Measurements from ENCODE around the gene GPR107. TPM values are rescaled to one million over a fixed set of nuclear protein-coding genes. Genes with fewer than 3 reads are reported as not detected.

Gene GPR107
- total and polyA plus RNA-seq, 12 donors = 8.9 to 45.9 (median 30.8) TPM

- 63 to 82% (median 77%) methylated on average over 5 to 7 of the region's 7 CpGs for WGBS, 4 donors
These were observed 70.6 kb downstream of the GPR107 start for GRCh38 chr9:130124085-130124860.

GRCh38 chr9:130126721-130127433 lies 73.2 kb downstream of the GPR107 start:
- WGBS, 4 donors = 72 to 86% (median 79%) methylated on average over 4 of the region's 4 CpGs
- intact Hi-C loops (cut with DNase I) = no loop called here

More at GRCh38 chr9:130124085-130124860, 70.6 kb downstream of the GPR107 start:
- Histone ChIP-seq H3K9me3 (replicated peaks in 1 of 3) (no peaks in the 10 kb centered on the region), H3K4me3 (no peak overlapping the region), H3K27ac (no peak overlapping the region), H3K4me1 (replicated peaks in 1 of 2) (peaks cover 0 to 16% of the 10 kb centered on the region in 2 donors), H3K36me3 (replicated peaks in 1 of 2) (peaks cover 0 to 21% of the 10 kb centered on the region in 2 donors), H3K27me3 (no peaks in the 10 kb centered on the region)
- TF ChIP-seq, protein P1, sequence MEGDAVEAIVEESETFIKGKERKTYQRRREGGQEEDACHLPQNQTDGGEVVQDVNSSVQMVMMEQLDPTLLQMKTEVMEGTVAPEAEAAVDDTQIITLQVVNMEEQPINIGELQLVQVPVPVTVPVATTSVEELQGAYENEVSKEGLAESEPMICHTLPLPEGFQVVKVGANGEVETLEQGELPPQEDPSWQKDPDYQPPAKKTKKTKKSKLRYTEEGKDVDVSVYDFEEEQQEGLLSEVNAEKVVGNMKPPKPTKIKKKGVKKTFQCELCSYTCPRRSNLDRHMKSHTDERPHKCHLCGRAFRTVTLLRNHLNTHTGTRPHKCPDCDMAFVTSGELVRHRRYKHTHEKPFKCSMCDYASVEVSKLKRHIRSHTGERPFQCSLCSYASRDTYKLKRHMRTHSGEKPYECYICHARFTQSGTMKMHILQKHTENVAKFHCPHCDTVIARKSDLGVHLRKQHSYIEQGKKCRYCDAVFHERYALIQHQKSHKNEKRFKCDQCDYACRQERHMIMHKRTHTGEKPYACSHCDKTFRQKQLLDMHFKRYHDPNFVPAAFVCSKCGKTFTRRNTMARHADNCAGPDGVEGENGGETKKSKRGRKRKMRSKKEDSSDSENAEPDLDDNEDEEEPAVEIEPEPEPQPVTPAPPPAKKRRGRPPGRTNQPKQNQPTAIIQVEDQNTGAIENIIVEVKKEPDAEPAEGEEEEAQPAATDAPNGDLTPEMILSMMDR (IDR thresholded peaks at IDR 0.05) = no peak
- no peak for TF ChIP-seq POLR2A (IDR thresholded peaks at IDR 0.05)
- intact Hi-C loops (cut with DNase I) = no loop called here
- no peak for DNase-seq

DNA sequence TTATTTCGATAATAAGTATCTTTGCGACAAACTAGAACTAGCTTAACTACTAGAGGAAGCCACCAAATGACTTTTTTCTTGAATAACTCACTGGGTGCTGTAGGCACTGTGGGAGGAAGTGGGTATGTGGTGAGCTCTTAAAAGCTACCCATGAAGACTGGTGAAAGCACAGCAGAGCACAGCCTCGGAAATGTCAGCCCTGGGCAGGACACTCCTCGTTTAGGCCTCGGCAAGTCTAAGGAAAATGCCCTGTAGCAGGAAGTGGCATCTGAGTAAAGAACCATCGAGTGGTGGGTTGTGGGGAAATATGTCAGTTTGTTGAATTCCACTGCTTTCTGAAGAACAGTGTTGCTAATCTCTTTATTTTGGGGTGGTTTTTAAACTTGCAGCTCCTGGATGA lies 74.5 kb downstream of the GPR107 start:
- TF ChIP-seq, protein P1 (IDR thresholded peaks at IDR 0.05) = no peak
- TF ChIP-seq POLR2A (IDR thresholded peaks at IDR 0.05) = no peak
- DNase-seq = no peak
- Histone ChIP-seq H3K27ac (peak overlapping the region in 4 of 5 donors; percentile 4 to 83 (median 52)), H3K4me1 (replicated peaks in 1 of 2) (peaks cover 0 to 21% of the 10 kb centered on the region in 2 donors), H3K9me3 (replicated peaks in 1 of 3) (no peaks in the 10 kb centered on the region), H3K27me3 (no peaks in the 10 kb centered on the region), H3K36me3 (replicated peaks in 1 of 2) (peaks cover 0 to 25% of the 10 kb centered on the region in 2 donors), H3K4me3 (no peak overlapping the region)
- WGBS, 4 donors = 74 to 87% (median 80%) methylated on average over 6 of the region's 6 CpGs
- intact Hi-C loops (cut with DNase I) = no loop called here

More at GRCh38 chr9:130126721-130127433, 73.2 kb downstream of the GPR107 start:
- DNase-seq = no peak
- H3K9me3 ChIP-seq (replicated peaks in 1 of 3) = no peaks in the 10 kb centered on the region
- no peaks in the 10 kb centered on the region for H3K27me3 ChIP-seq
- H3K36me3 ChIP-seq (replicated peaks in 1 of 2) = peaks cover 0 to 25% of the 10 kb centered on the region in 2 donors
- H3K4me1 ChIP-seq (replicated peaks in 1 of 2) = peaks cover 0 to 21% of the 10 kb centered on the region in 2 donors
- TF ChIP-seq, protein P1 (IDR thresholded peaks at IDR 0.05) = no peak
- TF ChIP-seq POLR2A (IDR thresholded peaks at IDR 0.05) = no peak
- no peak overlapping the region for H3K27ac ChIP-seq
- no peak overlapping the region for H3K4me3 ChIP-seq

- H3K27me3 ChIP-seq = no peaks in the 10 kb centered on the region
- no peak for TF ChIP-seq POLR2A (IDR thresholded peaks at IDR 0.05)
- TF ChIP-seq, protein P1 (IDR thresholded peaks at IDR 0.05) = no peak
- no peaks in the 10 kb centered on the region for H3K9me3 ChIP-seq (replicated peaks in 1 of 3)
- H3K4me3 ChIP-seq = no peak overlapping the region
- peak overlapping the region in 4 of 5 donors; percentile 4 to 83 (median 52) for H3K27ac ChIP-seq
- DNase-seq = peak in 5 of 7 donors; percentile 49 to 78 (median 53)
- 56 to 62% (median 60%) methylated on average over 7 to 14 of the region's 14 CpGs for WGBS, 4 donors
- H3K4me1 ChIP-seq (replicated peaks in 1 of 2) = peaks cover 0 to 20% of the 10 kb centered on the region in 2 donors
- intact Hi-C loops (cut with DNase I) = no loop called here
- peaks cover 0 to 25% of the 10 kb centered on the region in 2 donors for H3K36me3 ChIP-seq (replicated peaks in 1 of 2)
These were observed 75.2 kb downstream of the GPR107 start for GRCh38 chr9:130128733-130129431.
